GM13977 (cell line): Measurements from ENCODE around the gene RNF7.

Experiments
- DNase-seq: peaks from one replicate; pipeline ENCODE4 v3.0.0; 2012; ENCODE audit warnings: low spot score
- CTCF ChIP-seq: IDR thresholded peaks from 2 replicates; pipeline ENCODE4 v1.5.1; 2012; ENCODE audit warnings: mild to moderate bottlenecking, control low read depth; ENCODE audit not compliant: insufficient read depth; ENCODE audit errors: extremely low read depth, missing control alignments
- in situ Hi-C: fragments of 300-500 bp; cut with MboI; formaldehyde crosslinking; loops from one replicate; pipeline ENCODE4 v1.12.0; 2022; ENCODE audit warnings: low sequenced_read_pairs, low pct_unique_long_range_greater_than_20kb, mixed read lengths, inconsistent platforms; ENCODE audit not compliant: unreplicated experiment

RNF7 gene

GRCh38 chr3:141722648-141723047, 15.4 kb upstream of the RNF7 start:
- no peak for TF ChIP-seq CTCF

DNA sequence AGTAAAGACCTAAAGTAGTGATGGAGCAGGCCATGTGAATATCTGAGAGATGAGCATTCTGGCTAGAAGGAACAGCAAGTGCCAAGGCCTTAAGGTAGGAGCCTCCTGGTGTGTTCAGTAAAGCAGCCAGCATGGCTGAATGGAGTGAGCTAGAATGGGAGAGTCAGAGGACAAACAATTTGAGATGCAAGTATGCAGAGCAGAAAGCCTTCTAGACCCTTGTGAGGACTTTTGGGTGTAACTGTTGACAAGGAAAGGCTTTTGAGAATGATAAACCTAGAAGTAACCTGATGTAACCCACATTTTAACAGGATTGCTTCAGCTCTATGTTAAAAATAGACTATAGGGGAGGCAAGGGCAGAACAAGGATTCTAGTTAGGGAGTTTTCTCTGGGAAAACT, 14.8 kb upstream of the RNF7 start:
- in situ Hi-C loops, result no loop called here
- no peak for DNase-seq
- TF ChIP-seq CTCF, result no peak

More at GRCh38 chr3:141722648-141723047, 15.4 kb upstream of the RNF7 start:
- in situ Hi-C loops, result no loop called here
- DNase-seq, result no peak

GRCh38 chr3:141724186-141724585, 13.9 kb upstream of the RNF7 start:
- TF ChIP-seq CTCF, result no peak
- in situ Hi-C loops, result no loop called here
- no peak for DNase-seq

DNA sequence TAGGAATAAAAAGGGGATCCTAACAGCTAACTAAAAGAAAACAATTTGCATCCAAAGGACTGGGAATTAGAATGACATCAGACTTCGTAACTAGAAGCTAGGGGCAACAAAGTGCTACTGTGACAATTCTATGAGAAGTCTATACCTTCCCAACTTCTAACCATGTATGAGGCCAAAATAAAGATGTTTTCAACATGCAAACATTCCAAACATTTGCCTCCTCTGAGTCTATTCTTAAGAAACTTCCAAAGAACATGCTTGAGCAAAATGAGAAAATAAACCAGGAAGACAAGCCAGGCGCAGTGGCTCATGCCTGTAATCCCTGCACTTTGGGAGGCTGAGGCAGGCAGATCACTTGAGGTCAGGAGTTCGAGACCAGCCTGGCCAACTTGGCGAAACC, 13.1 kb upstream of the RNF7 start:
- TF ChIP-seq CTCF, result no peak
- DNase-seq, result no peak
- in situ Hi-C loops, result no loop called here

GRCh38 chr3:141726483-141726882, 11.6 kb upstream of the RNF7 start:
- DNase-seq, result no peak
- TF ChIP-seq CTCF, result no peak
- in situ Hi-C loops, result no loop called here

GRCh38 chr3:141728355-141728892, 9.7 kb upstream of the RNF7 start:
- no peak for DNase-seq
- in situ Hi-C loops, result no loop called here
- no peak for TF ChIP-seq CTCF

DNA sequence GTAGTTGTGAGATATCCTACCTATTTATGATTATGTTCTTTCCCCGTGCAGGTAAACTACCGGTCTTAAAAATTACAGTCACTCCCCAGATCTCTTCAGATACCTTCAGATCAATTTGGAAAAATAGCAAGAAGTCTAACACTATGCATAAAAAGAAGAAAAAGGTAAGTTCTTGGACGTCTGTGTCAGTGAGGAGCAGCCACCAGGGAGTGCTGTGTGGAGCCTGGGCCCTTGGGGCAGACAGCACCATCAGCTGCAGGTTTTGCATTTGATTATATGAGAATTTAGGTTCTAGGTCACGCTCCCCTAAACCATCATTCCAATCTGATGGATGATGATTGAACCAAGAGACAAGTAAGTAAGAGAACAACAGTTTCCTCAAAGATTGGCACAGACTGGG, 8.9 kb upstream of the RNF7 start:
- in situ Hi-C loops, result no loop called here
- no peak for DNase-seq
- peak; percentile 20 for TF ChIP-seq CTCF
